A549 (cell line): ENCODE data around the gene LRFN4. TPM values are rescaled to one million over a fixed set of nuclear protein-coding genes. Genes with fewer than 3 reads are reported as not detected.
A peak's percentile ranks its signal among the peaks of the same experiment; 100 is the strongest.

ENCODE experiments used
- ATAC-seq, 2 experiments: fragments of 200-7000 bp in 1 of 2; fragments of >200 bp in 1 of 2; cut with Nextera tagmentation in 1 of 2; cut with Tn5 transposase in 1 of 2; 3 replicates each; pipeline versions ENCODE4 v1.8.0 to v1.9.1; 2018 to 2020; ENCODE audit warnings: mild to moderate bottlenecking in 1 of 2, moderate library complexity in 1 of 2
- CTCF ChIA-PET: fragments of 300-600 bp; sonication (Branson Sonifier 250); formaldehyde crosslinking; extraction: SDS; loops from one replicate; lab custom pipeline; 2021; ENCODE audit warnings: antibody characterized with exemption, inconsistent platforms; lab: Yijun Ruan, JAX
- POLR2A ChIA-PET: fragments of 350-600 bp; formaldehyde crosslinking; extraction: SDS; loops from one replicate; lab custom pipeline; 2021; ENCODE audit warnings: antibody characterized with exemption, inconsistent platforms; lab: Yijun Ruan, JAX
- DNase-seq, 2 experiments: peaks; one replicate each; pipeline versions ENCODE4 v3.0.0 to v3.0.0-alpha.2; 2011 to 2016; ENCODE audit warnings: low read depth in 1 of 2, low spot score in 1 of 2
- FAIRE-seq: peaks from 2 replicates; lab custom pipeline; 2011; peaks lifted over from hg19 to GRCh38; lab: Jason Lieb, UNC
- H3K27ac ChIP-seq, 2 experiments: fragments of >200 bp; sonication (Bioruptor Twin); formaldehyde crosslinking; 3 replicates each; pipeline ENCODE4 v1.5.1; 2016 to 2017
- H3K4me1 ChIP-seq: fragments of >200 bp; sonication (Bioruptor Twin); formaldehyde crosslinking; 3 replicates; pipeline ENCODE4 v1.6.1; 2016
- H3K4me2 ChIP-seq: fragments of >200 bp; sonication (Bioruptor Twin); formaldehyde crosslinking; 3 replicates; pipeline ENCODE4 v1.6.1; 2016
- H3K4me3 ChIP-seq: fragments of >200 bp; sonication (Bioruptor Twin); formaldehyde crosslinking; 3 replicates; pipeline ENCODE4 v1.5.1; 2016
- H3K9me3 ChIP-seq: fragments of >200 bp; sonication (Bioruptor Twin); formaldehyde crosslinking; 3 replicates; pipeline ENCODE4 v1.6.1; 2016
- CHD4 ChIP-seq: fragments of 200-600 bp; sonication (generic); IDR thresholded peaks from 2 replicates; pipeline ENCODE4 v1.6.1; 2016; ENCODE audit warnings: antibody characterized with exemption, mild to moderate bottlenecking, borderline replicate concordance
- EP300 ChIP-seq, 2 experiments: fragments of >200 bp; sonication (Bioruptor Twin); formaldehyde crosslinking; IDR thresholded peaks; 2 replicates in 1 of 2; 3 replicates in 1 of 2; pipeline ENCODE4 v1.6.1; 2016 to 2017
- ESRRA ChIP-seq: fragments of 150-350 bp; IDR thresholded peaks from 2 replicates; pipeline ENCODE4 v1.6.1; 2014; ENCODE audit warnings: mild to moderate bottlenecking, low read length, borderline replicate concordance
- HOXB5 ChIP-seq: fragments of 250-450 bp; sonication (Bioruptor Pico); IDR thresholded peaks from 2 replicates; pipeline ENCODE4 v1.5.0; 2020; ENCODE audit warnings: mild to moderate bottlenecking, moderate library complexity
- JUN ChIP-seq, 2 experiments: fragments of >200 bp; sonication (Bioruptor Twin); formaldehyde crosslinking; IDR thresholded peaks; 2 replicates in 1 of 2; 3 replicates in 1 of 2; pipeline ENCODE4 v1.6.1; 2016 to 2017
- MAX ChIP-seq: IDR thresholded peaks from 2 replicates; pipeline ENCODE4 v1.6.1; 2012
- NFE2L2 ChIP-seq: fragments of 150-350 bp; conservative IDR thresholded peaks from 2 replicates; pipeline ENCODE4 v1.6.1; 2014; ENCODE audit warnings: low read length
- ZSCAN20 ChIP-seq: fragments of 250-450 bp; sonication (Bioruptor Pico); IDR thresholded peaks from 2 replicates; pipeline ENCODE4 v1.8.0; 2022; ENCODE audit warnings: mild to moderate bottlenecking, moderate library complexity
- WGBS: methylation state at CpG from one replicate; pipeline ENCODE4 v1.1.6; 2017; ENCODE audit errors: missing lambda C conversion rate; 5-methylcytosine and 5-hydroxymethylcytosine counted together
- polyA plus RNA-seq, 4 experiments: library from polyadenylated mRNA; depleted of rRNA in 3 of 4; stranded (reverse); fragments of >200 nt; fragmentation: RNase III in 1 of 4; extraction: RNeasy Plus Mini Kit Qiagen cat#74134 plus additional on column Dnase treatment in 1 of 4; gene quantifications; 2 replicates in 3 of 4; 3 replicates in 1 of 4; pipeline ENCODE4 v1.2.3, GENCODE V29; 2011 to 2017
- TF ChIP-seq, protein P1 (sequence below): IDR thresholded peaks from 2 replicates; pipeline ENCODE4 v1.6.1; 2012
- TF ChIP-seq, protein P2 (sequence below): fragments of 200-600 bp; sonication (generic); IDR thresholded peaks from 2 replicates; pipeline ENCODE4 v1.6.1; 2016; ENCODE audit warnings: antibody characterized with exemption, mild to moderate bottlenecking, moderate library complexity

Gene LRFN4
- polyA plus RNA-seq, 2 of the 4 experiments (the other 2 are of a cell fraction) = 8.8 to 50.0 TPM

DNA sequence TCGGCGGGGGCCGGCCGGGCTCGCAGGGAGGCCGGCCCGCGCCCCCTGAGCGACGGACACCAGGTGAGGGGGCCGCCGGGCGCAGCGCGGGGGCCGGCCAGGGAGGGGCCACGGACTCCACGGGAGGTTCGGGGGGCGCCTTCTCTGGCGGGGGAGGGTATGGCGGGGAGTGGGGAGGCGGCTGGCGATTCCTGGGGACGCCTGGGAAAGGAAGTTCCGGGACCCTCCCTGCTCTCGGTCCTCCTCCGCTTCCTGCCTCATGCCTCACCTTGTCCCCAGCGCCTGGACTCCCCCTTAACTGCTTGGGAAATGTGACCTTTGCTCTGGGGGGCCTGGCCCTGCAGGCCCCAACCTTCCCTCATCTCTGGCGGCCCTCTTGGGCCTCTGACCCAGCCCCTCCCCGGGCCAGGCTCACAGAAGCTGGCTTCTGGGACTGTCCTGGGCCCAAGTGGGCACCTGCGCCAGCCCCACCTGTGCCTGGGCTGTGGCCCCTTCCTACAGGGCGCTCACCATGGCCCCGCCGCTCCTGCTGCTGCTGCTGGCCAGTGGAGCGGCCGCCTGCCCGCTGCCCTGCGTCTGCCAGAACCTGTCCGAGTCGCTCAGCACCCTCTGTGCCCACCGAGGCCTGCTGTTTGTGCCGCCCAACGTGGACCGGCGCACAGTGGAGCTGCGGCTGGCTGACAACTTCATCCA, 516 bp downstream of the LRFN4 start:
- no peak for TF ChIP-seq NFE2L2
- DNase-seq (peak; percentile 34 to 44), ATAC-seq (peak in 1 of 2 experiments; percentile 2; a peak in 3 of 6 replicates), FAIRE-seq (no peak)
- WGBS = 55% methylated on average over 4 of the region's 47 CpGs
- H3K27ac ChIP-seq = peak overlapping the region; percentile 93 to 97
- no peaks in the 10 kb centered on the region for H3K9me3 ChIP-seq
- ChIA-PET CTCF (interaction anchor here (0.5 to 2.9 kb wide), 5 partner anchors 8 to 425 kb away, joined by 3 to 17 read pairs (median 4); partner anchors contain the start of gene C11orf86), POLR2A (no interaction called here)
- peak overlapping the region; percentile 94 for H3K4me2 ChIP-seq
- peak overlapping the region; percentile 74 for H3K4me3 ChIP-seq
- H3K4me1 ChIP-seq = peaks cover 34% of the 10 kb centered on the region

DNA sequence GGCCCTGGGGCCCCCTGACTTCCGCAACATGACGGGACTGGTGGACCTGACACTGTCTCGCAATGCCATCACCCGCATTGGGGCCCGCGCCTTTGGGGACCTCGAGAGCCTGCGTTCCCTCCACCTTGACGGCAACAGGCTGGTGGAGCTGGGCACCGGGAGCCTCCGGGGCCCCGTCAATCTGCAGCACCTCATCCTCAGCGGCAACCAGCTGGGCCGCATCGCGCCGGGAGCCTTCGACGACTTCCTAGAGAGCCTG, 992 bp downstream of the LRFN4 start:
- H3K4me3 ChIP-seq = peak overlapping the region; percentile 74
- FAIRE-seq (no peak), DNase-seq (peak in 1 of 2 experiments; percentile 39), ATAC-seq (no peak)
- peak overlapping the region; percentile 93 to 97 for H3K27ac ChIP-seq
- H3K4me2 ChIP-seq = peak overlapping the region; percentile 94
- peaks cover 34% of the 10 kb centered on the region for H3K4me1 ChIP-seq
- POLR2A ChIA-PET = no interaction called here
- CTCF ChIA-PET = interaction anchor here (0.5 to 2.9 kb wide), 5 partner anchors 8 to 426 kb away, joined by 3 to 17 read pairs (median 4); partner anchors contain the start of gene C11orf86
- WGBS = 96% methylated on average over 17 of the region's 19 CpGs
- TF ChIP-seq CHD4 (no peak), EP300 (IDR thresholded peaks at IDR 0.05) (no peak), ESRRA (no peak)
- TF ChIP-seq, protein P1, sequence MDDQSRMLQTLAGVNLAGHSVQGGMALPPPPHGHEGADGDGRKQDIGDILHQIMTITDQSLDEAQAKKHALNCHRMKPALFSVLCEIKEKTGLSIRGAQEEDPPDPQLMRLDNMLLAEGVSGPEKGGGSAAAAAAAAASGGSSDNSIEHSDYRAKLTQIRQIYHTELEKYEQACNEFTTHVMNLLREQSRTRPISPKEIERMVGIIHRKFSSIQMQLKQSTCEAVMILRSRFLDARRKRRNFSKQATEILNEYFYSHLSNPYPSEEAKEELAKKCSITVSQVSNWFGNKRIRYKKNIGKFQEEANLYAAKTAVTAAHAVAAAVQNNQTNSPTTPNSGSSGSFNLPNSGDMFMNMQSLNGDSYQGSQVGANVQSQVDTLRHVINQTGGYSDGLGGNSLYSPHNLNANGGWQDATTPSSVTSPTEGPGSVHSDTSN = 0 out of 2 replicates have a peak, but pooled peaks have one; percentile 23
- no peaks in the 10 kb centered on the region for H3K9me3 ChIP-seq

GRCh38 chr11:66858186-66858938, 1.5 kb downstream of the LRFN4 start:
- H3K4me2 ChIP-seq = peak overlapping the region; percentile 94

GRCh38 chr11:66858939-66859685, 2.2 kb downstream of the LRFN4 start:
- Histone ChIP-seq H3K4me1 (peaks cover 34% of the 10 kb centered on the region), H3K9me3 (no peaks in the 10 kb centered on the region), H3K4me2 (peak overlapping the region; percentile 38), H3K4me3 (no peak overlapping the region), H3K27ac (peak overlapping the region; percentile 30 to 79; a peak in 5 of 6 replicates)
- ChIA-PET POLR2A (no interaction called here), CTCF (interaction anchor here (0.6 to 2.9 kb wide), 3 partner anchors 11 to 195 kb away, joined by 3 to 17 read pairs (median 8); partner anchors contain the start of gene C11orf86)
- TF ChIP-seq, protein P1 = 0 out of 2 replicates have a peak, but pooled peaks have one; percentile 19
- TF ChIP-seq, protein P2, sequence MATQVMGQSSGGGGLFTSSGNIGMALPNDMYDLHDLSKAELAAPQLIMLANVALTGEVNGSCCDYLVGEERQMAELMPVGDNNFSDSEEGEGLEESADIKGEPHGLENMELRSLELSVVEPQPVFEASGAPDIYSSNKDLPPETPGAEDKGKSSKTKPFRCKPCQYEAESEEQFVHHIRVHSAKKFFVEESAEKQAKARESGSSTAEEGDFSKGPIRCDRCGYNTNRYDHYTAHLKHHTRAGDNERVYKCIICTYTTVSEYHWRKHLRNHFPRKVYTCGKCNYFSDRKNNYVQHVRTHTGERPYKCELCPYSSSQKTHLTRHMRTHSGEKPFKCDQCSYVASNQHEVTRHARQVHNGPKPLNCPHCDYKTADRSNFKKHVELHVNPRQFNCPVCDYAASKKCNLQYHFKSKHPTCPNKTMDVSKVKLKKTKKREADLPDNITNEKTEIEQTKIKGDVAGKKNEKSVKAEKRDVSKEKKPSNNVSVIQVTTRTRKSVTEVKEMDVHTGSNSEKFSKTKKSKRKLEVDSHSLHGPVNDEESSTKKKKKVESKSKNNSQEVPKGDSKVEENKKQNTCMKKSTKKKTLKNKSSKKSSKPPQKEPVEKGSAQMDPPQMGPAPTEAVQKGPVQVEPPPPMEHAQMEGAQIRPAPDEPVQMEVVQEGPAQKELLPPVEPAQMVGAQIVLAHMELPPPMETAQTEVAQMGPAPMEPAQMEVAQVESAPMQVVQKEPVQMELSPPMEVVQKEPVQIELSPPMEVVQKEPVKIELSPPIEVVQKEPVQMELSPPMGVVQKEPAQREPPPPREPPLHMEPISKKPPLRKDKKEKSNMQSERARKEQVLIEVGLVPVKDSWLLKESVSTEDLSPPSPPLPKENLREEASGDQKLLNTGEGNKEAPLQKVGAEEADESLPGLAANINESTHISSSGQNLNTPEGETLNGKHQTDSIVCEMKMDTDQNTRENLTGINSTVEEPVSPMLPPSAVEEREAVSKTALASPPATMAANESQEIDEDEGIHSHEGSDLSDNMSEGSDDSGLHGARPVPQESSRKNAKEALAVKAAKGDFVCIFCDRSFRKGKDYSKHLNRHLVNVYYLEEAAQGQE = no peak
- TF ChIP-seq ZSCAN20 (CRISPR knock-in tag) (no peak), MAX (peak; percentile 60; the same call in 1 of the 2 replicates)
- ATAC-seq (no peak), FAIRE-seq (no peak), DNase-seq (no peak)
- WGBS = 80% methylated on average over 24 of the region's 29 CpGs

More at GRCh38 chr11:66858186-66858938, 1.5 kb downstream of the LRFN4 start:
- H3K9me3 ChIP-seq = no peaks in the 10 kb centered on the region
- ChIA-PET POLR2A (no interaction called here), CTCF (interaction anchor here (0.5 to 2.9 kb wide), 5 partner anchors 9 to 426 kb away, joined by 3 to 17 read pairs (median 4); partner anchors contain the start of gene C11orf86)
- no peak for ATAC-seq
- TF ChIP-seq, protein P1 = peak; percentile 4; the same call in 1 of the 2 replicates
- TF ChIP-seq HOXB5 (no peak), JUN (IDR thresholded peaks at IDR 0.05) (0 out of 5 replicates have a peak, but pooled peaks of 1 of the 2 experiments have one; percentile 5)
- 95% methylated on average over 43 of the region's 62 CpGs for WGBS
- peaks cover 34% of the 10 kb centered on the region for H3K4me1 ChIP-seq
- DNase-seq = no peak
- H3K27ac ChIP-seq = peak overlapping the region in 1 of 2 experiments; percentile 97; a peak in 3 of 6 replicates
- no peak for FAIRE-seq
- H3K4me3 ChIP-seq = peak overlapping the region; percentile 74; the same call in 2 of the 3 replicates
